ENCODE results near the gene PAM16. TPM values are rescaled to one million over a fixed set of nuclear protein-coding genes. Genes with fewer than 3 reads are reported as not detected.

The PAM16 gene
- total RNA-seq, 4 donors from 2014 or later: 26.5 to 40.5 (median 29.2) TPM

- no peaks in the 10 kb centered on the region for H3K36me3 ChIP-seq
- H3K9me3 ChIP-seq: no peaks in the 10 kb centered on the region
- peak overlapping the region; percentile 9 to 45 (median 25) for H3K4me3 ChIP-seq
- peak overlapping the region; percentile 71 to 85 (median 79) for H3K27ac ChIP-seq
- H3K27me3 ChIP-seq: peaks cover 18% of the 10 kb centered on the region
- TF ChIP-seq CTCF (IDR thresholded peaks at IDR 0.05) (no peak), POLR2AphosphoS5 (IDR thresholded peaks at IDR 0.05) (no peak), EP300 (IDR thresholded peaks at IDR 0.05; ENCODE audit: low read depth) (no peak), POLR2A (IDR thresholded peaks at IDR 0.05) (no peak)
- 2% methylated on average over 11 of the region's 57 CpGs; no CpG with 5 or more reads in 1 of the 2 donors for WGBS, 2 donors (ENCODE audit: low coverage in 1 of 2)
- no peak for DNase-seq
- intact Hi-C loops (cut with DNase I; ENCODE audit: low total_unique reads) (loop anchor here (2.0 kb wide), 1 partner anchor 39 kb away; no protein-coding TSS in a partner anchor), in situ Hi-C loops (cut with MboI; ENCODE audit: low pct_ligation_motif_present in 1 of 4, low pct_unique_long_range_greater_than_20kb in 1 of 4, low sequenced_read_pairs in 3 of 4) (loop anchor here in 1 of 4 donors (25.0 kb wide), 1 partner anchor 140 kb away; no protein-coding TSS in a partner anchor)
- H3K4me1 ChIP-seq: peaks cover 20 to 63% (median 44%) of the 10 kb centered on the region in 4 donors
These were observed 23.6 kb downstream of the PAM16 start for GRCh38 chr16:4327386-4328045.

DNA sequence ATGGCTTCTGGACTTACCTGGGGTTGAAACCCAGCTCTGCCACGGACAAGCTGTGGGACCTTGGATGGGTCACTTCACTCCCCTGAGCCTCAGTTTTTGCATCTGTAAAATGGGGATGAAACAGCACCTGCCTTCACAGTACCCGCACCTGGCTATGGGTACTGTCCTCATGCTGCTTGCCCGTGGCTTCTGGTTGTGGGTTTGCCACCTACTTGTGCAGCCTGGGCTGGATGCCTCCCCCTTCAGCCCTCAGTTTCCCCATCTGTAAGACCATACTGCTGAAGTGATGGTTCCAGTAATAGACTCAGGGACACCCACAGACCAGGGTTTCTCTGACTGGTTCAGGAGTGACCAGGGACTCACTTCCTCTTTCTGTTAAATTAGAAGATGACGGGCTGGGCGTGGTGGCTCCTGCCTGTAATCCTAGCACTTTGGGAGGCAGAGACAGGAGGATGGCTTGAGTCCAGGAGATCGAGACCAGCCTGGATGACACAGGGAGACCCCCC lies 25.8 kb downstream of the PAM16 start:
- DNase-seq: no peak
- TF ChIP-seq EP300 (IDR thresholded peaks at IDR 0.05; ENCODE audit: low read depth): no peak
- TF ChIP-seq POLR2AphosphoS5 (IDR thresholded peaks at IDR 0.05): no peak
- TF ChIP-seq POLR2A (IDR thresholded peaks at IDR 0.05): no peak
- no peak for TF ChIP-seq CTCF (IDR thresholded peaks at IDR 0.05)
- Histone ChIP-seq H3K27ac (peak overlapping the region; percentile 74 to 91 (median 77)), H3K27me3 (peaks cover 17% of the 10 kb centered on the region), H3K4me3 (no peak overlapping the region), H3K4me1 (peaks cover 20 to 66% (median 52%) of the 10 kb centered on the region in 4 donors), H3K36me3 (no peaks in the 10 kb centered on the region), H3K9me3 (no peaks in the 10 kb centered on the region)
- intact Hi-C loops (cut with DNase I; ENCODE audit: low total_unique reads): no loop called here
- WGBS, 2 donors (ENCODE audit: low coverage in 1 of 2): 68% methylated on average over 6 of the region's 6 CpGs; no CpG with 5 or more reads in 1 of the 2 donors
- in situ Hi-C loops (cut with MboI; ENCODE audit: low pct_ligation_motif_present in 1 of 4, low pct_unique_long_range_greater_than_20kb in 1 of 4, low sequenced_read_pairs in 3 of 4): loop anchor here in 1 of 4 donors (25.0 kb wide), 1 partner anchor 138 kb away; no protein-coding TSS in a partner anchor

GRCh38 chr16:4324492-4325252 lies 26.4 kb downstream of the PAM16 start:
- no peaks in the 10 kb centered on the region for H3K36me3 ChIP-seq
- intact Hi-C loops (cut with DNase I; ENCODE audit: low total_unique reads) (no loop called here), in situ Hi-C loops (cut with MboI; ENCODE audit: low pct_ligation_motif_present in 1 of 4, low pct_unique_long_range_greater_than_20kb in 1 of 4, low sequenced_read_pairs in 3 of 4) (loop anchor here in 1 of 4 donors (25.0 kb wide), 1 partner anchor 137 kb away; no protein-coding TSS in a partner anchor)
- no peaks in the 10 kb centered on the region for H3K9me3 ChIP-seq
- WGBS, 2 donors (ENCODE audit: low coverage in 1 of 2): 72% methylated on average over 22 of the region's 22 CpGs; no CpG with 5 or more reads in 1 of the 2 donors
- no peak for DNase-seq
- no peak overlapping the region for H3K4me3 ChIP-seq
- TF ChIP-seq POLR2A (IDR thresholded peaks at IDR 0.05) (no peak), EP300 (IDR thresholded peaks at IDR 0.05; ENCODE audit: low read depth) (no peak), CTCF (IDR thresholded peaks at IDR 0.05) (no peak)
- peak overlapping the region; percentile 74 to 91 (median 77) for H3K27ac ChIP-seq
- H3K4me1 ChIP-seq: peaks cover 23 to 69% (median 57%) of the 10 kb centered on the region in 4 donors
- H3K27me3 ChIP-seq: peaks cover 17% of the 10 kb centered on the region
